PC-9 (cell line): ENCODE data around the gene ENPEP.

ENCODE experiments used
- EZH2 ChIP-seq: fragments of 200-600 bp; sonication (generic); IDR thresholded peaks from 2 replicates; pipeline ENCODE4 v1.8.0; 2017; ENCODE audit warnings: antibody characterized with exemption, low read depth
- TF ChIP-seq, protein P1 (sequence below): fragments of 200-600 bp; sonication (generic); conservative IDR thresholded peaks from 2 replicates; pipeline ENCODE4 v1.6.1; 2017; ENCODE audit warnings: mixed run types, antibody characterized with exemption, mild to moderate bottlenecking, moderate library complexity

GRCh38 chr4:110613745-110614144 is 137.8 kb downstream of the ENPEP start:
- TF ChIP-seq, protein P1, sequence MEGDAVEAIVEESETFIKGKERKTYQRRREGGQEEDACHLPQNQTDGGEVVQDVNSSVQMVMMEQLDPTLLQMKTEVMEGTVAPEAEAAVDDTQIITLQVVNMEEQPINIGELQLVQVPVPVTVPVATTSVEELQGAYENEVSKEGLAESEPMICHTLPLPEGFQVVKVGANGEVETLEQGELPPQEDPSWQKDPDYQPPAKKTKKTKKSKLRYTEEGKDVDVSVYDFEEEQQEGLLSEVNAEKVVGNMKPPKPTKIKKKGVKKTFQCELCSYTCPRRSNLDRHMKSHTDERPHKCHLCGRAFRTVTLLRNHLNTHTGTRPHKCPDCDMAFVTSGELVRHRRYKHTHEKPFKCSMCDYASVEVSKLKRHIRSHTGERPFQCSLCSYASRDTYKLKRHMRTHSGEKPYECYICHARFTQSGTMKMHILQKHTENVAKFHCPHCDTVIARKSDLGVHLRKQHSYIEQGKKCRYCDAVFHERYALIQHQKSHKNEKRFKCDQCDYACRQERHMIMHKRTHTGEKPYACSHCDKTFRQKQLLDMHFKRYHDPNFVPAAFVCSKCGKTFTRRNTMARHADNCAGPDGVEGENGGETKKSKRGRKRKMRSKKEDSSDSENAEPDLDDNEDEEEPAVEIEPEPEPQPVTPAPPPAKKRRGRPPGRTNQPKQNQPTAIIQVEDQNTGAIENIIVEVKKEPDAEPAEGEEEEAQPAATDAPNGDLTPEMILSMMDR, result no peak
- TF ChIP-seq EZH2, result no peak
